Fibroblast of lung (primary cell): Measurements from ENCODE around the gene IDI1. TPM values are rescaled to one million over a fixed set of nuclear protein-coding genes. Genes with fewer than 3 reads are reported as not detected.

Source experiments
- DNase-seq, 2 donors: peaks; one replicate each; pipeline versions ENCODE4 v3.0.0 to v3.0.0-alpha.2; 2010; ENCODE audit warnings: low read depth in 2 of 2
- H2AFZ ChIP-seq: 2 replicates; pipeline ENCODE4 v1.5.1; 2012; ENCODE audit warnings: low read length, control low read depth, inconsistent platforms
- H3K27ac ChIP-seq: 2 replicates; pipeline ENCODE4 v1.5.1; 2011; ENCODE audit warnings: low read length, control low read depth; ENCODE audit not compliant: insufficient read depth
- H3K27me3 ChIP-seq: 2 replicates; pipeline ENCODE4 v1.5.1; 2011; ENCODE audit warnings: mild to moderate bottlenecking, low read length; ENCODE audit not compliant: control insufficient read depth, insufficient read depth
- H3K36me3 ChIP-seq: 2 replicates; pipeline ENCODE4 v1.5.1; 2011; ENCODE audit warnings: low read length; ENCODE audit not compliant: control insufficient read depth, insufficient read depth
- H3K4me1 ChIP-seq: 2 replicates; pipeline ENCODE4 v1.5.1; 2011; ENCODE audit warnings: low read length; ENCODE audit not compliant: control insufficient read depth, insufficient read depth; ENCODE audit errors: extremely low read depth
- H3K4me2 ChIP-seq: 2 replicates; pipeline ENCODE4 v1.5.1; 2011; ENCODE audit warnings: low read length, control low read depth; ENCODE audit not compliant: insufficient read depth; ENCODE audit errors: extremely low read depth
- H3K4me3 ChIP-seq, 4 experiments: fragments of 200-600 bp in 1 of 4; sonication (generic) in 1 of 4; replicated peaks in 1 of 4; 2 replicates each; pipeline ENCODE4 v1.5.1; 2011 to 2016; ENCODE audit warnings: low read length in 4 of 4, low read depth in 3 of 4, mild to moderate bottlenecking in 3 of 4, control low read depth in 2 of 4, inconsistent platforms in 1 of 4, mixed read lengths in 1 of 4; ENCODE audit not compliant: insufficient read depth in 1 of 4; ENCODE audit errors: control extremely low read depth in 1 of 4
- H3K79me2 ChIP-seq: 2 replicates; pipeline ENCODE4 v1.5.1; 2012; ENCODE audit warnings: mild to moderate bottlenecking, low read length, inconsistent platforms; ENCODE audit not compliant: control insufficient read depth, insufficient read depth
- H3K9ac ChIP-seq: 2 replicates; pipeline ENCODE4 v1.5.1; 2011; ENCODE audit warnings: mild to moderate bottlenecking, low read length, control low read depth; ENCODE audit not compliant: insufficient read depth
- H3K9me3 ChIP-seq: 2 replicates; pipeline ENCODE4 v1.5.1; 2012; ENCODE audit warnings: low read depth, low read length; ENCODE audit not compliant: control insufficient read depth, insufficient read depth
- H4K20me1 ChIP-seq: 2 replicates; pipeline ENCODE4 v1.5.1; 2011; ENCODE audit warnings: low read length; ENCODE audit not compliant: control insufficient read depth, insufficient read depth; ENCODE audit errors: extremely low read depth
- CTCF ChIP-seq, 2 donors: IDR thresholded peaks in 1 of 2; conservative IDR thresholded peaks in 1 of 2; 1 replicate in 1 of 2; 2 replicates in 1 of 2; pipeline ENCODE4 v1.5.1; 2011 to 2012; ENCODE audit warnings: low read length in 2 of 2, control low read depth in 1 of 2, inconsistent platforms in 1 of 2, low read depth in 1 of 2, mild to moderate bottlenecking in 1 of 2
- EZH2 ChIP-seq: IDR thresholded peaks from 2 replicates; pipeline ENCODE4 v1.5.1; 2012; ENCODE audit warnings: low read length, control low read depth, mild to moderate bottlenecking; ENCODE audit errors: missing control alignments
- polyA plus RNA-seq, 2 donors: library from polyadenylated mRNA; depleted of rRNA in 1 of 2; stranded (reverse) in 1 of 2; unstranded in 1 of 2; fragments of >200 nt; gene quantifications; 2 replicates each; pipeline ENCODE4 v1.2.1, GENCODE V29; 2011 to 2012; ENCODE audit warnings: missing spikeins in 1 of 2
- total RNA-seq: library from RNA; depleted of rRNA; stranded (reverse); fragments of >200 nt; gene quantifications from 2 replicates; pipeline ENCODE4 v1.2.1, GENCODE V29; 2014

IDI1 gene
- total and polyA plus RNA-seq, 2 donors (not counting 1 experiment from before 2014, with no cell fraction given): 156 to 202 TPM

- Histone ChIP-seq H3K27ac (no peak within 1 kb of the TSS), H3K4me2 (no peak within 1 kb of the TSS), H3K9ac (no peak within 1 kb of the TSS), H3K9me3 (no peaks in the 10 kb centered on the region), H3K36me3 (peaks cover 1% of the 10 kb centered on the region), H3K4me3 (no peak within 1 kb of the TSS), H3K79me2 (no peaks in the 10 kb centered on the region), H3K27me3 (no peaks in the 10 kb centered on the region), H3K4me1 (no peaks in the 10 kb centered on the region), H4K20me1 (no peaks in the 10 kb centered on the region), H2AFZ (no peak within 1 kb of the TSS)
- TF ChIP-seq CTCF (conservative IDR thresholded peaks at IDR 0.05 in 1 of 2, IDR thresholded peaks at IDR 0.05 in 1 of 2; ENCODE audit: low read depth in 1 of 2, low read length in 2 of 2) (no peak), EZH2 (no peak)
- DNase-seq: no peak
Observed at GRCh38 chr10:1025683-1026082, 23.2 kb downstream of the IDI1 start, which contains the start of gene IDI2. TSS of gene IDI2 (minus strand) at chr10:1025859. CDS start at chr10:1024723, 1,136 bp downstream.

- Histone ChIP-seq H3K9ac (no peak overlapping the region), H2AFZ (no peak overlapping the region), H4K20me1 (no peaks in the 10 kb centered on the region), H3K4me2 (no peak overlapping the region), H3K27ac (no peak overlapping the region), H3K79me2 (no peaks in the 10 kb centered on the region), H3K27me3 (no peaks in the 10 kb centered on the region), H3K9me3 (no peaks in the 10 kb centered on the region), H3K36me3 (peaks cover 5% of the 10 kb centered on the region), H3K4me1 (no peaks in the 10 kb centered on the region), H3K4me3 (no peak overlapping the region)
- TF ChIP-seq EZH2 (no peak), CTCF (conservative IDR thresholded peaks at IDR 0.05 in 1 of 2, IDR thresholded peaks at IDR 0.05 in 1 of 2; ENCODE audit: low read depth in 1 of 2, low read length in 2 of 2) (no peak)
- DNase-seq: no peak
Observed at GRCh38 chr10:1024103-1024502, 24.8 kb downstream of the IDI1 start.

- no peaks in the 10 kb centered on the region for H3K4me1 ChIP-seq
- no peaks in the 10 kb centered on the region for H3K79me2 ChIP-seq
- no peak overlapping the region for H2AFZ ChIP-seq
- no peak for DNase-seq
- H3K4me2 ChIP-seq: no peak overlapping the region
- H3K36me3 ChIP-seq: peaks cover 8% of the 10 kb centered on the region
- H4K20me1 ChIP-seq: no peaks in the 10 kb centered on the region
- no peak overlapping the region for H3K9ac ChIP-seq
- no peaks in the 10 kb centered on the region for H3K9me3 ChIP-seq
- TF ChIP-seq EZH2 (no peak), CTCF (conservative IDR thresholded peaks at IDR 0.05 in 1 of 2, IDR thresholded peaks at IDR 0.05 in 1 of 2; ENCODE audit: low read depth in 1 of 2, low read length in 2 of 2) (no peak)
- no peaks in the 10 kb centered on the region for H3K27me3 ChIP-seq
- no peak overlapping the region for H3K27ac ChIP-seq
- H3K4me3 ChIP-seq: no peak overlapping the region
Observed at GRCh38 chr10:1022413-1022812, 26.5 kb downstream of the IDI1 start.
